Measurements from ENCODE around the gene SIGLEC9. TPM values are rescaled to one million over a fixed set of nuclear protein-coding genes. Genes with fewer than 3 reads are reported as not detected.

The SIGLEC9 gene
- total RNA-seq, 4 donors from 2014 or later = 0.51 to 2.6 (median 1.7) TPM

DNA sequence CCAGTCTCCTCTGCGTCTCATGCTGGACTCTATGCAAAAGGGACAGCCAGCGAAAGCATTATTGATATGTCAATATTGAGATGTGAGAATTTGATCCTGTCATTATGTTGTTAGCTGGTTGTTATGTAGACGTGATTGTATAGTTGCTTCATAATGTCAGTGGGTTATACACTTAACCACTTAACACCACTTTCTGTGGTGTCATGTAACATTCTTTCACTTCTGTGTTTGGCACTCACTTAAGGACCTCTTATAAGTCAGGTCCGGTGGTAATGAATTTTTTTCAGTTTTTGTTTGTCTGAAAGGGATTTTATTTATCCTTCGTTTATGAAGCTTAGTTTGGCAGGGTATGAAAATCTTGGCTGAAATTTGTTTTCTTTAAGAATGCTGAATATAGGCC lies 10.3 kb downstream of the SIGLEC9 start:
- Histone ChIP-seq H3K27ac (no peak overlapping the region), H3K9me3 (no peaks in the 10 kb centered on the region), H3K4me3 (no peak overlapping the region), H3K36me3 (no peaks in the 10 kb centered on the region), H3K27me3 (no peaks in the 10 kb centered on the region), H3K4me1 (no peaks in the 10 kb centered on the region)
- DNase-seq = no peak
- intact Hi-C loops (cut with DNase I; ENCODE audit: low total_unique reads) = no loop called here
- TF ChIP-seq CTCF (IDR thresholded peaks at IDR 0.05) (no peak), POLR2A (IDR thresholded peaks at IDR 0.05) (no peak)

- Histone ChIP-seq H3K27me3 (no peaks in the 10 kb centered on the region), H3K9me3 (no peaks in the 10 kb centered on the region)
- intact Hi-C loops (cut with DNase I; ENCODE audit: low total_unique reads) = no loop called here
Observed at GRCh38 chr19:51135986-51136762, 11.5 kb downstream of the SIGLEC9 start.

DNA sequence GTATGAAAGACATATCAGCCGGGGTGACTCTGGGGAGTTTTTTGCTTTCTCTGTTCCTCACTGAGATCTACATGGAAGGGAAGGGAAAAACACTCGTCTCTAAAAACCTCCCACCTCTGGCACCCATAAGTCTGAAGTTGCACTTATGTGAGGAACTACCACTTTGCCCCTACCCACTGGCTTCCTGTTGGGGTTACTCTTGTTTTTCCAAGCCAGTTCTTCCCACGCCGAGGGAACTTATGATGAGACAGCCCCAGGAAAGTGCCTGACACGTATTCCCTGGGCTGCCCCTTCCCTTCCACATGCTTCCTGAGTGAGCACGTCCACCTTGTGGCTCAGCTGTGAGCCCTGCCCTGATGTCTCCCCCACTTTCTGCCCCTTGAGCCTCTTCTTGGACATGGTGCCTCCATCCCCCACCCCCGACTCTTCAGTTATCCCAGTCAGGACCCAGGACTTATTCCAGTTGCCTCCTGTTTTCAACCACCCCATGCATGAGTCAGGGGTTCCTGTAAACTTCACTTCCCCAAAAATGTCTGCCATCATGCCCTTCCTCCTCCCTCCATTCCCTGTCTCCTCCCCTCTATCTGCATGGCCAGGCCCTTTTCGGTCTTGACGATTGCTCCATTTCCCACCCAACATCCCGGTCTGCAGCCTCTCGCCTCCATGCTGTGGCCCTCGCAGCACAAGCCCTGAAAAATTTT lies 12.3 kb downstream of the SIGLEC9 start:
- H3K9me3 ChIP-seq = no peaks in the 10 kb centered on the region
- H3K4me3 ChIP-seq = no peak overlapping the region
- intact Hi-C loops (cut with DNase I; ENCODE audit: low total_unique reads) = no loop called here
- no peaks in the 10 kb centered on the region for H3K4me1 ChIP-seq
- no peak for TF ChIP-seq CTCF (IDR thresholded peaks at IDR 0.05)
- no peak for TF ChIP-seq POLR2A (IDR thresholded peaks at IDR 0.05)
- DNase-seq = no peak
- H3K27me3 ChIP-seq = no peaks in the 10 kb centered on the region
- no peaks in the 10 kb centered on the region for H3K36me3 ChIP-seq
- no peak overlapping the region for H3K27ac ChIP-seq

More at GRCh38 chr19:51135986-51136762, 11.5 kb downstream of the SIGLEC9 start:
- Histone ChIP-seq H3K4me3 (no peak overlapping the region), H3K27ac (no peak overlapping the region), H3K4me1 (no peaks in the 10 kb centered on the region), H3K36me3 (no peaks in the 10 kb centered on the region)
- DNase-seq = no peak
- TF ChIP-seq CTCF (IDR thresholded peaks at IDR 0.05) (no peak), POLR2A (IDR thresholded peaks at IDR 0.05) (no peak)

- Histone ChIP-seq H3K4me1 (no peaks in the 10 kb centered on the region), H3K9me3 (no peaks in the 10 kb centered on the region), H3K4me3 (no peak overlapping the region), H3K27me3 (no peaks in the 10 kb centered on the region), H3K27ac (no peak overlapping the region), H3K36me3 (no peaks in the 10 kb centered on the region)
- TF ChIP-seq CTCF (IDR thresholded peaks at IDR 0.05) (no peak), POLR2A (IDR thresholded peaks at IDR 0.05) (no peak)
- intact Hi-C loops (cut with DNase I; ENCODE audit: low total_unique reads) = no loop called here
- no peak for DNase-seq
Observed at GRCh38 chr19:51137792-51138425, 13.2 kb downstream of the SIGLEC9 start.

DNA sequence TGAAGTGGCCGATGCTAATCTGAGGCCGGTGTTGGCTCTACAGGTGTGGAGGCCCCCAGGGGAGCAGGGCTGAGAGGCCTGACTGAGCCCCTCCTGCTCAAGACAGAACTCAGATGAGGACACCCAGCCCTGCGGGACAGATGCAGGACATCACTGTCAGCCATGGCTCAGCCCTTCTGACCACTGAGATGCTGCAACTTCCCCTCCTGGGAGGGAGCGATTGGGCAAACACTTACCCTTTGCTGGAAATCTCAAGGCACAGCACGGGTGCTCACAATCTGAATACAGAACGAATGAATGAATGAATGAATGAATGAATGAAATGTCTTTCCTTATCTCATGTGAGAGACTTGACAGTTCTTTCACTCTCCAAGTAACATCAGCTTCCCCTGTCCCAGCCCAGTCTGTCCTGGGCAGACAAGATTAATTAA lies 13.9 kb downstream of the SIGLEC9 start:
- no peak overlapping the region for H3K27ac ChIP-seq
- H3K27me3 ChIP-seq = no peaks in the 10 kb centered on the region
- H3K9me3 ChIP-seq = no peaks in the 10 kb centered on the region
- no peaks in the 10 kb centered on the region for H3K36me3 ChIP-seq
- DNase-seq = no peak
- no peaks in the 10 kb centered on the region for H3K4me1 ChIP-seq
- no peak for TF ChIP-seq POLR2A (IDR thresholded peaks at IDR 0.05)
- no peak for TF ChIP-seq CTCF (IDR thresholded peaks at IDR 0.05)
- intact Hi-C loops (cut with DNase I; ENCODE audit: low total_unique reads) = no loop called here
- no peak overlapping the region for H3K4me3 ChIP-seq
